Muscle of leg (tissue), 11 donors: ENCODE measurements around the gene RAB43. TPM values are rescaled to one million over a fixed set of nuclear protein-coding genes. Genes with fewer than 3 reads are reported as not detected.

Experiments used
- DNase-seq: peaks from one replicate; pipeline ENCODE4 v3.0.0; 2013
- H3K27ac ChIP-seq: one replicate; pipeline ENCODE4 v1.5.1; 2013; ENCODE audit warnings: mild to moderate bottlenecking, low read length, control low read depth
- H3K27me3 ChIP-seq: one replicate; pipeline ENCODE4 v1.6.1; 2013; ENCODE audit warnings: low read length; ENCODE audit not compliant: control insufficient read depth, insufficient read depth
- H3K36me3 ChIP-seq: one replicate; pipeline ENCODE4 v1.6.1; 2013; ENCODE audit warnings: low read length; ENCODE audit not compliant: control insufficient read depth, insufficient read depth
- H3K4me1 ChIP-seq: one replicate; pipeline ENCODE4 v1.6.1; 2013; ENCODE audit warnings: low read length; ENCODE audit not compliant: control insufficient read depth, insufficient read depth
- H3K4me3 ChIP-seq: one replicate; pipeline ENCODE4 v1.5.1; 2013; ENCODE audit warnings: low read length, control low read depth
- H3K9me3 ChIP-seq: replicated peaks from 2 replicates; pipeline ENCODE4 v1.6.1; 2013; ENCODE audit warnings: low read depth, low read length; ENCODE audit not compliant: control insufficient read depth
- WGBS: methylation state at CpG from one replicate; pipeline ENCODE4 v1.1.5; 2013; ENCODE audit warnings: missing lambda C conversion rate; ENCODE audit not compliant: insufficient coverage; 5-methylcytosine and 5-hydroxymethylcytosine counted together
- polyA plus RNA-seq, 8 donors: library from polyadenylated mRNA; unstranded; fragments of 120-200 nt; gene quantifications; one replicate each; pipeline versions ENCODE4 v1.2.1 to v1.2.3, GENCODE V29; 2013; ENCODE audit warnings: inconsistent platforms in 1 of 8, low replicate concordance in 1 of 8; ENCODE audit not compliant: insufficient read length in 8 of 8, insufficient read depth in 1 of 8
- total RNA-seq: library from RNA; stranded (reverse); fragments of 120-200 nt; gene quantifications from one replicate; pipeline ENCODE4 v1.2.4, GENCODE V29; 2013

The RAB43 gene
- total and polyA plus RNA-seq, 9 donors: 1.6 to 4.2 (median 2.7) TPM

- H3K4me3 ChIP-seq: no peak overlapping the region
- no peaks in the 10 kb centered on the region for H3K36me3 ChIP-seq
- peak; percentile 63 for DNase-seq
- no peaks in the 10 kb centered on the region for H3K9me3 ChIP-seq
- WGBS: 20% methylated on average over 2 of the region's 6 CpGs
- peaks cover 2% of the 10 kb centered on the region for H3K27me3 ChIP-seq
- H3K4me1 ChIP-seq: peaks cover 19% of the 10 kb centered on the region
- H3K27ac ChIP-seq: peak overlapping the region; percentile 61
Measured at GRCh38 chr3:129052675-129053074, 68.9 kb downstream of the RAB43 start.

- H3K4me1 ChIP-seq: peaks cover 19% of the 10 kb centered on the region
- H3K27me3 ChIP-seq: peaks cover 10% of the 10 kb centered on the region
- DNase-seq: peak; percentile 41
- H3K4me3 ChIP-seq: no peak overlapping the region
- peak overlapping the region; percentile 61 for H3K27ac ChIP-seq
- 61% methylated on average over 2 of the region's 5 CpGs for WGBS
- no peaks in the 10 kb centered on the region for H3K36me3 ChIP-seq
- H3K9me3 ChIP-seq: no peaks in the 10 kb centered on the region
Measured at GRCh38 chr3:129051871-129052340, 69.7 kb downstream of the RAB43 start.

DNA sequence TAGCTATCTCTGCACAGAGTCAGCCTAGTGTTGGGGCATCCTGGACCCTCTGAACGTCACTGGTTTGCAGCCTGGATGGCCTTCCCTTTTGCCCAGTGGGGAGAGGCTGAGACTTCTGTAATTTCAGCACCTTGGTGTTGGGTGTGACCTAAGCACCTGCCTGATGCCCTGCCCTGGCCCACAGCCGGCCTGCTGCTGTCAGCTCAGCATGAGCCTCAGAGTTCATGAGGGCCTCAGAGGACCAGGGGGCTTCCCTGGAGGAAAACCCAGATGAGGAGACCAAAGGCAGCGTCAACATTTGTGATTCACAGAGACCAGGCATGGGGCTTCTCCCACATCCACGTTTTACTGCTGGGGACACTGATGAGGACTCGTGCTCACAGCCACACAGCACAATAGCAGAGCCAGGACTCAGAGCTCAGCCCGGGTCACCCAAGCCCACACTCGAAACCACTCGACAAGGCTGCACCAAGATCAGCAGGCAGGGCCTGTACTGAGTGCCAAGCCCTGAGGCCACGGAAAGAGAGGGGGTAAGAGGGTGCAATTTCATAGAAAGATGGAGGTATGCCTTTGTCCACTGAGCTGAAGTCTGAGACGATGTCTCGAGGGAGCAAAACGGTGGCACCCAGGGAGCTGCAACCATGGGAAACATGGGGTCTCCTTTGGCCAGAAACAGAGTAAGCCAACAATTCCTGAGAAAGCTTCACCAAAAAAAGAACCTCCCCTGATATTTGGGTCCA lies 70.9 kb downstream of the RAB43 start:
- Histone ChIP-seq H3K27ac (no peak overlapping the region), H3K27me3 (peaks cover 22% of the 10 kb centered on the region), H3K9me3 (no peaks in the 10 kb centered on the region), H3K4me1 (peaks cover 22% of the 10 kb centered on the region), H3K4me3 (no peak overlapping the region), H3K36me3 (no peaks in the 10 kb centered on the region)
- DNase-seq: no peak
- WGBS: 84% methylated on average over 11 of the region's 12 CpGs

DNA sequence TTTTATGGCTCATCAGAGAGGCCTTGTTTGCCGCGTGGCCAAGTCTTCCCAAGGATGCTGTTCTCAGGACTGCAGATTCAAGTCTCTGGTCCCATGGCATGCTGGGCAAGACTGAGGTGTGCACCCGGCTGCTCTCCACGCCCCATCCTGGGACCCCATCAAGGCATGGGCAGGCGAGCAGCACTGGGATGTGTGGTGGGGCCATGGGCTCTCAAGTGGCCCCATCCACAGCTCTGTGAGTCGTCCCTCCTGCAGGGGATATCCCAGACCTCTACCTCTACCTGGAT lies 74.1 kb downstream of the RAB43 start:
- 92% methylated on average over 3 of the region's 6 CpGs for WGBS
- no peak overlapping the region for H3K4me3 ChIP-seq
- H3K36me3 ChIP-seq: no peaks in the 10 kb centered on the region
- H3K27ac ChIP-seq: no peak overlapping the region
- no peak for DNase-seq
- H3K9me3 ChIP-seq: peaks cover 8% of the 10 kb centered on the region
- H3K4me1 ChIP-seq: peaks cover 14% of the 10 kb centered on the region
- H3K27me3 ChIP-seq: peaks cover 34% of the 10 kb centered on the region

GRCh38 chr3:129046732-129047552 lies 74.7 kb downstream of the RAB43 start:
- Histone ChIP-seq H3K9me3 (peaks cover 8% of the 10 kb centered on the region), H3K4me1 (peaks cover 9% of the 10 kb centered on the region), H3K27ac (no peak overlapping the region), H3K27me3 (peaks cover 34% of the 10 kb centered on the region), H3K36me3 (no peaks in the 10 kb centered on the region), H3K4me3 (no peak overlapping the region)
- no peak for DNase-seq
- 85% methylated on average over 43 of the region's 46 CpGs for WGBS

GRCh38 chr3:129046037-129046731 lies 75.4 kb downstream of the RAB43 start:
- Histone ChIP-seq H3K4me3 (peak overlapping the region; percentile 1), H3K9me3 (peaks cover 8% of the 10 kb centered on the region), H3K27me3 (peaks cover 34% of the 10 kb centered on the region), H3K4me1 (peaks cover 7% of the 10 kb centered on the region), H3K27ac (no peak overlapping the region), H3K36me3 (no peaks in the 10 kb centered on the region)
- 16% methylated on average over 62 of the region's 67 CpGs for WGBS
- no peak for DNase-seq

DNA sequence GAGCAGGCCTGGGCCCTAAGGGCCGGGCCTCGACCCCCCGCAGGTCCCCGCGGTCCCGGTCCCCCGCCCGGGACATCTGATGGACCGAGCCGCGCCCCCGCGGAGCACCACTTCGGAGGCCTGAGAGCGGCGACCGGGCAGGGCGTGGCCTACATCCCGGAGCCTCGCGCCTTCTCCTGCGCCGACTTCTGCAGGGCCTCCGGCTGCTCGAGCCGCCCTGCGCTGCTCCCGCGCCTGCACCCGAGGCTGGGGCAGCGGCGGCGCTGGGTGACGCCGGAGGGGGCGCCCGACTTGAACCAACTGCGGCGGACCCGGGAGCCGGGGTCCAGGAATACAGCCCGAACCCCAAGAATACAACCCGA lies 75.9 kb downstream of the RAB43 start:
- H3K9me3 ChIP-seq: peaks cover 8% of the 10 kb centered on the region
- no peaks in the 10 kb centered on the region for H3K36me3 ChIP-seq
- H3K27me3 ChIP-seq: peaks cover 34% of the 10 kb centered on the region
- peaks cover 7% of the 10 kb centered on the region for H3K4me1 ChIP-seq
- peak overlapping the region; percentile 1 for H3K4me3 ChIP-seq
- 2% methylated on average over 43 of the region's 43 CpGs for WGBS
- H3K27ac ChIP-seq: no peak overlapping the region
- no peak for DNase-seq

DNA sequence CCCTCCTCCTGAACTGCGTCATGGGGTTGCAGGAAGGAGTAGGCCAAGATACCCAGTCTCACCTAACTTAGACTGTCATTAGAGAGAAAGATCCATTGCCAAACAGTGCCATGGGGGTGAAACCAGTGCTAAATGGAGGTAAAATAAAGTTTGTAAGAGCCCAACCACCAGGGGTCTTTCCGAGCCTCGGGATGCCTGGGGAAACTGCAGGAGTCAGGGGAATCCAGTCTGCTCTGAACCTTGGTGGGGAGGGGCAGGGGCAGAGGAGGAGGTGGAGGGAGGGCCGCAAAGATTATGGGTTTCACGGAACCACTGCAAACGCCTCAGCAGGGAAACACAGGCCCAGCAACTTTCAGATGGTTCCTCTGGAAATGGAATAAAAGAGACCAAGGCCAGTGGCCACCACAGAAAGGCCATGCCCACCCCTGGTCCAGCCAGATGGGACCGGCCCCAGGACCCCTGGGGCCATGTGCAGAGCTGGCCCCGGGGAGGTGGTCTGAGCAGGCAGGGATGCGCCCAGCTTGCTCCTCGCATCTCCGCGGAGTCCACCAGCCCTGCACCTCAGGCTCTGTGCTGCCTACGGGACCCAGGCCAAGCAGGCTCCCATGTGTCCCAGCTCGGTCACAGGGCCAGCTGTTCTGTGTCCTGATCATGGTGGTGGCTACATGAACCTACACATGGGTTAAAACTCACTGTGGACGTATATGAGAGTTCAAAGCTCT lies 80.9 kb downstream of the RAB43 start:
- WGBS: 65% methylated on average over 12 of the region's 15 CpGs
- no peak overlapping the region for H3K4me3 ChIP-seq
- H3K27me3 ChIP-seq: peaks cover 15% of the 10 kb centered on the region
- H3K4me1 ChIP-seq: peaks cover 8% of the 10 kb centered on the region
- no peak for DNase-seq
- H3K36me3 ChIP-seq: no peaks in the 10 kb centered on the region
- H3K9me3 ChIP-seq: peaks cover 8% of the 10 kb centered on the region
- no peak overlapping the region for H3K27ac ChIP-seq

DNA sequence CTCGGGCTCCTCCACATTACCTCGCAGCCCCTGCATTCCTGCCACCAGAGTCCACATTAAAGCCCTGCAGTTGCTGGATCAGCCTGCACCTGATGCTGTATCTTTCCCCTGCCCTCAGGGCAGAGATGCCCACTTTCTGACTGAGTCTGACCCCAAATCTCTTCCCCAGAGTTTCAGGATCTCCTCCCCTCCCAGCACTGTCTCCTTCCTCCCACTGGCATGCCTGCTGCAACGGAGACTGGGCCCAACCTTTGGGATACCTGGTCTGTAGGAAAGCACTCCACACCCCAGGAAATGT lies 81.6 kb downstream of the RAB43 start:
- H3K4me1 ChIP-seq: peaks cover 5% of the 10 kb centered on the region
- H3K4me3 ChIP-seq: no peak overlapping the region
- H3K27ac ChIP-seq: no peak overlapping the region
- H3K27me3 ChIP-seq: peaks cover 9% of the 10 kb centered on the region
- peaks cover 8% of the 10 kb centered on the region for H3K9me3 ChIP-seq
- DNase-seq: no peak
- WGBS: 59% methylated on average over 2 of the region's 3 CpGs
- H3K36me3 ChIP-seq: no peaks in the 10 kb centered on the region
